Measurements from ENCODE around the gene PRR13.

DNA sequence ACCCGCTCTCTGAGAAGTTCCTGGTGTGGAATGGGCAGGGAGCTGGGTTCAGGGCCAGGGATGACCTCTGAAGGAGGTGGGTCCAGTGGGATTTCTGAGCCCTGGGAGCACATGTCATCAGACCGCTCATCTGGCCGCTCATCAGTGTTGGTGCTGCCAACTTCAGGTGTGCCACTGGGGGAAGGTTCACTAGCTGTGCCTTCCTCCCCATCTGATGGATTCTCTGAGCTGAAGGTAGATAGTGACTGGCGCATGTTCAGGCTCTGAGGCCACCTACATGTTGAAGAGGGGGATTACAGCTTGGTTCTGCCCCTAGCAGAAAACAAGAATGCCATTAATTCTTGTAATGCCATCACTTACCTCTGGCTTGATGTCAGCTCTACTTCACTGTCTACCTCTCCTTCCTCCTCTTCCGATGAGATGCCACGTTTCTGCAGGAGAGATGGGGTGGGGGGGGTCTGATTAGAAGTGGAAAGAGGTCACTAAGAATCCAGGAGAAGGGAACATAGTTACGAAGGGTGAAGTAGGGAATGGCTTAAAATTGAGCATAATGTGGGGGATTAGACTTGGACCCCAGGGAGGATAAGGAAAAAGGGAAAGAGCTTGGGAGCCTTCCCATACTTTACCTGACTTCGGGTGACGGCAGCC is 40.5 kb downstream of the PRR13 start:
- TF ChIP-seq EP300 (IDR thresholded peaks at IDR 0.05): no peak
- TF ChIP-seq, protein P1, sequence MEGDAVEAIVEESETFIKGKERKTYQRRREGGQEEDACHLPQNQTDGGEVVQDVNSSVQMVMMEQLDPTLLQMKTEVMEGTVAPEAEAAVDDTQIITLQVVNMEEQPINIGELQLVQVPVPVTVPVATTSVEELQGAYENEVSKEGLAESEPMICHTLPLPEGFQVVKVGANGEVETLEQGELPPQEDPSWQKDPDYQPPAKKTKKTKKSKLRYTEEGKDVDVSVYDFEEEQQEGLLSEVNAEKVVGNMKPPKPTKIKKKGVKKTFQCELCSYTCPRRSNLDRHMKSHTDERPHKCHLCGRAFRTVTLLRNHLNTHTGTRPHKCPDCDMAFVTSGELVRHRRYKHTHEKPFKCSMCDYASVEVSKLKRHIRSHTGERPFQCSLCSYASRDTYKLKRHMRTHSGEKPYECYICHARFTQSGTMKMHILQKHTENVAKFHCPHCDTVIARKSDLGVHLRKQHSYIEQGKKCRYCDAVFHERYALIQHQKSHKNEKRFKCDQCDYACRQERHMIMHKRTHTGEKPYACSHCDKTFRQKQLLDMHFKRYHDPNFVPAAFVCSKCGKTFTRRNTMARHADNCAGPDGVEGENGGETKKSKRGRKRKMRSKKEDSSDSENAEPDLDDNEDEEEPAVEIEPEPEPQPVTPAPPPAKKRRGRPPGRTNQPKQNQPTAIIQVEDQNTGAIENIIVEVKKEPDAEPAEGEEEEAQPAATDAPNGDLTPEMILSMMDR (IDR thresholded peaks at IDR 0.05): peak in 1 of 3 experiments; percentile 12

All from esophagus muscularis mucosa (tissue), 3 donors.